ENCODE measurements around the gene ARID2. TPM values are rescaled to one million over a fixed set of nuclear protein-coding genes. Genes with fewer than 3 reads are reported as not detected.

The ARID2 gene
- total and polyA plus RNA-seq, 10 of the 15 experiments (the other 5 are each of a cell fraction or from before 2014, with no cell fraction given) = 9.2 to 29.8 (median 20.3) TPM

DNA sequence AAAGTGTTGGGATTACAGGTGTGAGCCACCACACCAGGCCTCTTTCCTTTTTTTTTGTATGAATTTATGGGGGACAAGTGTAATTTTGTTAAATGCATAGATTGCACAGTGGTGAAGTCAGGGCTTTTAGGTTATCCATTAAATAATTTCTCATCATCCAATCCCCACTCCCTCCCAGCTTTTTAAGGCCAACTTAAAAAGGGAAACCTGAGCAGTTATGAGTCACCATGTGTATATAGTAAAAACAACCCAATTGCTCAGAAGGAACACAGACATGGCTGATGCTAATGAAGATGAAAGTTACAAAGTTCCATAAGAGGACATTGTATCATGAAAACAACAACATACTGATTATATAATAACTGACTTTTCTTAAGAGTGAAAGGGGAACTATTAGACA lies 25.6 kb upstream of the ARID2 start:
- intact Hi-C loops (cut with micrococcal nuclease; ENCODE audit: unreplicated experiment) (no loop called here), in situ Hi-C loops (cut with MboI) (no loop called here)
- Histone ChIP-seq H3K79me2 (ENCODE audit: control insufficient read depth, insufficient read depth, low read length) (no peaks in the 10 kb centered on the region), H3K9me3 (replicated peaks; ENCODE audit: control insufficient read depth, insufficient read depth, low read length) (no peaks in the 10 kb centered on the region), H3K36me3 (ENCODE audit: control insufficient read depth in 2 of 2, insufficient read depth in 2 of 2, low read length in 1 of 2) (no peaks in the 10 kb centered on the region), H4K20me1 (ENCODE audit: control insufficient read depth, insufficient read depth) (no peaks in the 10 kb centered on the region), H3K4me1 (ENCODE audit: control insufficient read depth, insufficient read depth, low read length) (no peaks in the 10 kb centered on the region), H3K4me3 (no peak overlapping the region), H3K27me3 (replicated peaks in 1 of 2; ENCODE audit: control insufficient read depth in 2 of 2, insufficient read depth in 2 of 2, low read length in 1 of 2) (no peaks in the 10 kb centered on the region), H2AFZ (ENCODE audit: control insufficient read depth, low read depth, low read length) (no peak overlapping the region), H3K4me2 (ENCODE audit: control insufficient read depth, insufficient read depth) (no peak overlapping the region), H3K27ac (ENCODE audit: control insufficient read depth, insufficient read depth) (no peak overlapping the region), H3K9ac (ENCODE audit: control insufficient read depth, insufficient read depth, low read length) (no peak overlapping the region)
- ChIA-PET RAD21 (ENCODE audit: unreplicated experiment) (no interaction called here), POLR2A (no interaction called here), CTCF (no interaction called here), SMC1A (ENCODE audit: uncharacterized antibody, unreplicated experiment) (no interaction called here)
- no peak for TF ChIP-seq SMAD1 (IDR thresholded peaks at IDR 0.05; ENCODE audit: low read depth, partially characterized antibody)
- no peak for TF ChIP-seq NKRF (conservative IDR thresholded peaks at IDR 0.05)
- TF ChIP-seq NBN (IDR thresholded peaks at IDR 0.05) = no peak
- TF ChIP-seq PML (IDR thresholded peaks at IDR 0.05; ENCODE audit: low read length) = no peak
- TF ChIP-seq BACH1 (IDR thresholded peaks at IDR 0.05; ENCODE audit: borderline replicate concordance) = no peak
- no peak for TF ChIP-seq JUND (IDR thresholded peaks at IDR 0.05; ENCODE audit: low read depth, low read length)
- TF ChIP-seq, protein P1, sequence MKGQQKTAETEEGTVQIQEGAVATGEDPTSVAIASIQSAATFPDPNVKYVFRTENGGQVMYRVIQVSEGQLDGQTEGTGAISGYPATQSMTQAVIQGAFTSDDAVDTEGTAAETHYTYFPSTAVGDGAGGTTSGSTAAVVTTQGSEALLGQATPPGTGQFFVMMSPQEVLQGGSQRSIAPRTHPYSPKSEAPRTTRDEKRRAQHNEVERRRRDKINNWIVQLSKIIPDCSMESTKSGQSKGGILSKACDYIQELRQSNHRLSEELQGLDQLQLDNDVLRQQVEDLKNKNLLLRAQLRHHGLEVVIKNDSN (IDR thresholded peaks at IDR 0.05; ENCODE audit: borderline replicate concordance, extremely low read length, insufficient read depth, low read depth, low read length) = no peak
- ATAC-seq = no peak
- DNase-seq (ENCODE audit: low read depth, low spot score) = no peak
- no TSS peak for BruUV-seq (replicated peaks)
- no peak for FAIRE-seq
